ENCODE data around the gene GABRG3. TPM values are rescaled to one million over a fixed set of nuclear protein-coding genes. Genes with fewer than 3 reads are reported as not detected.

Gene GABRG3
- total RNA-seq, 1 donor from 2014 or later = not detected

- no peak for DNase-seq
- no peaks in the 10 kb centered on the region for H3K4me1 ChIP-seq
- H3K4me3 ChIP-seq = no peak overlapping the region
- H3K27me3 ChIP-seq (ENCODE audit: low read depth) = no peaks in the 10 kb centered on the region
- no peaks in the 10 kb centered on the region for H3K36me3 ChIP-seq
- no peak for TF ChIP-seq CTCF (IDR thresholded peaks at IDR 0.05)
- H3K9me3 ChIP-seq = no peaks in the 10 kb centered on the region
- intact Hi-C loops (cut with DNase I) = no loop called here
- peak in 1 of 2 donors; percentile 9 for ATAC-seq
- H3K27ac ChIP-seq = no peak overlapping the region
Measured at GRCh38 chr15:27254801-27255200, 283.8 kb downstream of the GABRG3 start.

GRCh38 chr15:27256446-27256845 is 285.5 kb downstream of the GABRG3 start:
- H3K9me3 ChIP-seq = no peaks in the 10 kb centered on the region
- no peak overlapping the region for H3K4me3 ChIP-seq
- intact Hi-C loops (cut with DNase I) = no loop called here
- DNase-seq (no peak), ATAC-seq (no peak)
- no peaks in the 10 kb centered on the region for H3K27me3 ChIP-seq (ENCODE audit: low read depth)
- no peaks in the 10 kb centered on the region for H3K36me3 ChIP-seq
- no peak overlapping the region for H3K27ac ChIP-seq
- H3K4me1 ChIP-seq = no peaks in the 10 kb centered on the region
- TF ChIP-seq CTCF (IDR thresholded peaks at IDR 0.05) = no peak

GRCh38 chr15:27258287-27258686 is 287.3 kb downstream of the GABRG3 start:
- H3K9me3 ChIP-seq = no peaks in the 10 kb centered on the region
- DNase-seq (no peak), ATAC-seq (no peak)
- no peaks in the 10 kb centered on the region for H3K36me3 ChIP-seq
- no peak overlapping the region for H3K4me3 ChIP-seq
- H3K27me3 ChIP-seq (ENCODE audit: low read depth) = no peaks in the 10 kb centered on the region
- no peak for TF ChIP-seq CTCF (IDR thresholded peaks at IDR 0.05)
- H3K27ac ChIP-seq = no peak overlapping the region
- no peaks in the 10 kb centered on the region for H3K4me1 ChIP-seq
- intact Hi-C loops (cut with DNase I) = no loop called here

- Histone ChIP-seq H3K4me1 (no peaks in the 10 kb centered on the region), H3K9me3 (no peaks in the 10 kb centered on the region), H3K27ac (no peak overlapping the region), H3K27me3 (ENCODE audit: low read depth) (no peaks in the 10 kb centered on the region), H3K4me3 (no peak overlapping the region), H3K36me3 (no peaks in the 10 kb centered on the region)
- TF ChIP-seq CTCF (IDR thresholded peaks at IDR 0.05) = no peak
- intact Hi-C loops (cut with DNase I) = no loop called here
- no peak for ATAC-seq
- DNase-seq = no peak
Measured at GRCh38 chr15:27260523-27260922, 289.5 kb downstream of the GABRG3 start.

- no peaks in the 10 kb centered on the region for H3K36me3 ChIP-seq
- DNase-seq = no peak
- intact Hi-C loops (cut with DNase I) = no loop called here
- no peak for ATAC-seq
- no peak for TF ChIP-seq CTCF (IDR thresholded peaks at IDR 0.05)
- no peaks in the 10 kb centered on the region for H3K4me1 ChIP-seq
- no peak overlapping the region for H3K4me3 ChIP-seq
- H3K27ac ChIP-seq = no peak overlapping the region
- no peaks in the 10 kb centered on the region for H3K27me3 ChIP-seq (ENCODE audit: low read depth)
- H3K9me3 ChIP-seq = no peaks in the 10 kb centered on the region
Measured at GRCh38 chr15:27268923-27269322, 297.9 kb downstream of the GABRG3 start.

GRCh38 chr15:27271258-27271657 is 300.3 kb downstream of the GABRG3 start:
- no peak overlapping the region for H3K27ac ChIP-seq
- DNase-seq = no peak
- intact Hi-C loops (cut with DNase I) = no loop called here
- H3K9me3 ChIP-seq = no peaks in the 10 kb centered on the region
- H3K4me1 ChIP-seq = no peaks in the 10 kb centered on the region
- no peaks in the 10 kb centered on the region for H3K36me3 ChIP-seq
- no peak for TF ChIP-seq CTCF (IDR thresholded peaks at IDR 0.05)
- ATAC-seq = no peak
- no peaks in the 10 kb centered on the region for H3K27me3 ChIP-seq (ENCODE audit: low read depth)
- H3K4me3 ChIP-seq = no peak overlapping the region
